ENCODE measurements around the gene MFAP1. TPM values are rescaled to one million over a fixed set of nuclear protein-coding genes. Genes with fewer than 3 reads are reported as not detected.

Gene MFAP1
- total RNA-seq, 2 donors from 2014 or later = 30.4 to 37.4 TPM

- Mint-ChIP-seq H3K27ac (peak overlapping the region; percentile 53 to 72), H3K9me3 (no peaks in the 10 kb centered on the region), H3K27me3 (peaks cover 0 to under 1% of the 10 kb centered on the region in 2 donors), H3K4me1 (ENCODE audit: low read depth in 2 of 2) (peaks cover 13 to 14% of the 10 kb centered on the region in 2 donors), H3K4me3 (peak overlapping the region; percentile 80), H3K36me3 (peaks cover under 1% of the 10 kb centered on the region)
- ATAC-seq (peak; percentile 88 to 89), DNase-seq (ENCODE audit: low spot score) (peak; percentile 85)
These were observed 47.1 kb downstream of the MFAP1 start for GRCh38 chr15:43777267-43777914.

GRCh38 chr15:43776718-43777266, 47.7 kb downstream of the MFAP1 start, which contains the start of gene ELL3:
ELL3 (minus strand) TSS chr15:43776966; CDS start chr15:43776901, 65 bp downstream.
- Mint-ChIP-seq H3K27ac (peak within 1 kb of the TSS; percentile 53 to 72), H3K27me3 (no peaks in the 10 kb centered on the region), H3K4me3 (peak within 1 kb of the TSS; percentile 80), H3K9me3 (no peaks in the 10 kb centered on the region), H3K4me1 (ENCODE audit: low read depth in 2 of 2) (peaks cover 13 to 14% of the 10 kb centered on the region in 2 donors), H3K36me3 (peaks cover 6% of the 10 kb centered on the region)
- ATAC-seq (peak; percentile 83 to 85), DNase-seq (ENCODE audit: low spot score) (peak; percentile 74)

- Mint-ChIP-seq H3K36me3 (peaks cover 9% of the 10 kb centered on the region), H3K9me3 (no peaks in the 10 kb centered on the region), H3K4me3 (peak overlapping the region; percentile 80), H3K4me1 (ENCODE audit: low read depth in 2 of 2) (peaks cover 13 to 14% of the 10 kb centered on the region in 2 donors), H3K27me3 (no peaks in the 10 kb centered on the region), H3K27ac (no peak overlapping the region)
- ATAC-seq (peak; percentile 1 to 2), DNase-seq (ENCODE audit: low spot score) (no peak)
These were observed 48.3 kb downstream of the MFAP1 start for GRCh38 chr15:43776101-43776717.

- no peak overlapping the region for H3K27ac Mint-ChIP-seq
- no peak overlapping the region for H3K4me3 Mint-ChIP-seq
- ATAC-seq (no peak), DNase-seq (ENCODE audit: low spot score) (no peak)
- H3K9me3 Mint-ChIP-seq = no peaks in the 10 kb centered on the region
- H3K36me3 Mint-ChIP-seq = peaks cover 9% of the 10 kb centered on the region
- H3K4me1 Mint-ChIP-seq (ENCODE audit: low read depth in 2 of 2) = peaks cover 13 to 14% of the 10 kb centered on the region in 2 donors
- H3K27me3 Mint-ChIP-seq = no peaks in the 10 kb centered on the region
These were observed 49.0 kb downstream of the MFAP1 start for GRCh38 chr15:43775411-43775965.

GRCh38 chr15:43774062-43774461, 50.4 kb downstream of the MFAP1 start:
- ATAC-seq (no peak), DNase-seq (ENCODE audit: low spot score) (no peak)
- Mint-ChIP-seq H3K27ac (no peak overlapping the region), H3K36me3 (peaks cover 21% of the 10 kb centered on the region), H3K27me3 (no peaks in the 10 kb centered on the region), H3K9me3 (no peaks in the 10 kb centered on the region), H3K4me1 (ENCODE audit: low read depth in 2 of 2) (peaks cover 11% of the 10 kb centered on the region in 2 donors), H3K4me3 (no peak overlapping the region)

GRCh38 chr15:43772624-43773023, 51.9 kb downstream of the MFAP1 start:
- no peaks in the 10 kb centered on the region for H3K9me3 Mint-ChIP-seq
- ATAC-seq (no peak), DNase-seq (ENCODE audit: low spot score) (no peak)
- no peak overlapping the region for H3K27ac Mint-ChIP-seq
- peaks cover 28% of the 10 kb centered on the region for H3K36me3 Mint-ChIP-seq
- peaks cover 7% of the 10 kb centered on the region in 2 donors for H3K4me1 Mint-ChIP-seq (ENCODE audit: low read depth in 2 of 2)
- H3K27me3 Mint-ChIP-seq = no peaks in the 10 kb centered on the region
- no peak overlapping the region for H3K4me3 Mint-ChIP-seq

GRCh38 chr15:43771816-43772215, 52.7 kb downstream of the MFAP1 start:
- DNase-seq (ENCODE audit: low spot score) (no peak), ATAC-seq (no peak)
- peaks cover 28% of the 10 kb centered on the region for H3K36me3 Mint-ChIP-seq
- H3K27ac Mint-ChIP-seq = no peak overlapping the region
- no peak overlapping the region for H3K4me3 Mint-ChIP-seq
- no peaks in the 10 kb centered on the region for H3K27me3 Mint-ChIP-seq
- H3K9me3 Mint-ChIP-seq = no peaks in the 10 kb centered on the region
- H3K4me1 Mint-ChIP-seq (ENCODE audit: low read depth in 2 of 2) = no peaks in the 10 kb centered on the region

GRCh38 chr15:43769584-43770228, 54.8 kb downstream of the MFAP1 start:
- Mint-ChIP-seq H3K27ac (peak overlapping the region in 1 of 2 donors; percentile 17), H3K27me3 (no peaks in the 10 kb centered on the region), H3K4me3 (no peak overlapping the region), H3K4me1 (ENCODE audit: low read depth in 2 of 2) (no peaks in the 10 kb centered on the region), H3K36me3 (peaks cover 34% of the 10 kb centered on the region), H3K9me3 (no peaks in the 10 kb centered on the region)
- ATAC-seq (peak; percentile 48 to 72), DNase-seq (ENCODE audit: low spot score) (no peak)

GRCh38 chr15:43763819-43764446, 60.6 kb downstream of the MFAP1 start:
- ATAC-seq (no peak), DNase-seq (ENCODE audit: low spot score) (no peak)
- peak overlapping the region in 1 of 2 donors; percentile 38 for H3K27ac Mint-ChIP-seq
- no peaks in the 10 kb centered on the region for H3K27me3 Mint-ChIP-seq
- peaks cover 30% of the 10 kb centered on the region for H3K36me3 Mint-ChIP-seq
- peaks cover 0 to 12% of the 10 kb centered on the region in 2 donors for H3K4me1 Mint-ChIP-seq (ENCODE audit: low read depth in 2 of 2)
- no peak overlapping the region for H3K4me3 Mint-ChIP-seq
- H3K9me3 Mint-ChIP-seq = no peaks in the 10 kb centered on the region

GRCh38 chr15:43762824-43763223, 61.7 kb downstream of the MFAP1 start:
- Mint-ChIP-seq H3K36me3 (peaks cover 24% of the 10 kb centered on the region), H3K27me3 (no peaks in the 10 kb centered on the region), H3K9me3 (no peaks in the 10 kb centered on the region), H3K4me1 (ENCODE audit: low read depth in 2 of 2) (peaks cover 0 to 12% of the 10 kb centered on the region in 2 donors), H3K4me3 (no peak overlapping the region), H3K27ac (no peak overlapping the region)
- ATAC-seq = no peak
- DNase-seq (ENCODE audit: low spot score) = no peak

Other genes starting within 250 kb of the MFAP1 start
- gene PPIP5K1, start 234.5 kb downstream of the MFAP1 start, total RNA-seq = 10 to 100 TPM; 61.1 to 88.8 TPM
- not detected for gene CKMT1B, start 230.7 kb downstream of the MFAP1 start, total RNA-seq
- gene STRC, start 205.9 kb downstream of the MFAP1 start, total RNA-seq = under 1 TPM; 0.50 to 0.86 TPM
- gene CATSPER2, start 175.8 kb downstream of the MFAP1 start, total RNA-seq = 10 to 100 TPM; 10.3 to 13.6 TPM
- not detected for gene CKMT1A, start 130.8 kb downstream of the MFAP1 start, total RNA-seq
- 100 to 1,000 TPM; 365 to 555 TPM for gene PDIA3, start 78.3 kb downstream of the MFAP1 start, total RNA-seq
- gene ELL3, start 47.7 kb downstream of the MFAP1 start, total RNA-seq = under 1 TPM; 0.26 to 0.86 TPM
- gene SERF2, start 32.4 kb downstream of the MFAP1 start, total RNA-seq = 100 to 1,000 TPM; 456 to 585 TPM
- under 1 TPM; 0.24 to 0.50 TPM for gene SERINC4, start 24.5 kb downstream of the MFAP1 start, total RNA-seq
- gene HYPK, start 24.1 kb downstream of the MFAP1 start, total RNA-seq = 10 to 100 TPM; 14.3 to 15.3 TPM
- gene WDR76, start 2.3 kb upstream of the MFAP1 start, total RNA-seq = 10 to 100 TPM; 37.9 to 69.0 TPM

Measured in natural killer cell treated with Interleukin-12 subunit alpha and Interleukin-12 subunit beta and Interleukin-15 and Interleukin-18, amount 100 ng/mL, for 72 hours (primary cell).